ENCODE measurements around the gene ADAT3.

Gene ADAT3

GRCh38 chr19:1957562-1958248, 52.5 kb downstream of the ADAT3 start:
- DNase-seq (ENCODE audit: low spot score) = no peak

GRCh38 chr19:1959928-1960589, 54.9 kb downstream of the ADAT3 start:
- DNase-seq (ENCODE audit: low spot score) = no peak

DNA sequence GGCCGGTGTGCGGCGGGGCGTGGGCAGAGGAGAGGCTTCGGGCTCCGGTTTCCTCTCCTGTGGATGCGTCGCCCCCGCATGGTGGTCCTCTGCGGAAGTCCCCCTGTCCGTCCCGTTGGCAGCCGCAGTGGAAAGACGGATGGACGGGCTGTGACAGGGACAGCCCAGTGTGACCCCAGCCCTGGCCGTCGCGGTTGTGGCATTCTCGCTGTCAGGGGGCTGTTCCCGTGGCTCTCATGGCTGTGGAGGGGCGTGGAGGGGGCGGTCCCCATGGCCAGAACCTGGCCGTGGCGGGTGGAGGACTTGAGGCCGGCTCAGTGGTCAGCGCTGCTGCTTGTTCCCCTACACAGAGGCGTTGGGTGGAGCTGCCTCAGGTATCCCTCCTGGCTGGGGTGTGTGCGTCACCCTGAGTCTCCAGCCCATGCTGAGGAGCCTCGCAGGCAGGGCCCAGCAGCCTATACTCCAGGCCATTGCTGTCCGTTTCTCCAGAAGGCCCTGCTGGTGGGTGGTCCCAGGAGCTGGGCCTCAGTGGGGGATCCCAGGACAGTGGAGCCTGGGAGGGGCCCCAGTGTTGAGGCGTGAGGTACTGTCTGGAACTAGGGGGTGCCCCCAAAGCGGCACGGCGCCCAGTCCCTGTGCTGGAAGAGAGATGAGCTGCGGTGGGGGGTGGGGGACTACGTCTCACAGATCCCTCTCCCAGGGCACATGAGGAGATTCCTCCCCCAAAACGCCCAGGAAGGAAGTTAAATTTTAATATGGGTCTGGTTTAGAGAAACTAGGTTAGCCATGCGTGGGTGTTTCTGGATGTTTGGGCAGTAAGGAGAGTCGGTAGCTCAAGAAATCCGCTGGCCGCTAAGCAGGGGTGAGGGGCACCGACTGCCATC, 56.0 kb downstream of the ADAT3 start:
- no peak for DNase-seq (ENCODE audit: low spot score)

DNA sequence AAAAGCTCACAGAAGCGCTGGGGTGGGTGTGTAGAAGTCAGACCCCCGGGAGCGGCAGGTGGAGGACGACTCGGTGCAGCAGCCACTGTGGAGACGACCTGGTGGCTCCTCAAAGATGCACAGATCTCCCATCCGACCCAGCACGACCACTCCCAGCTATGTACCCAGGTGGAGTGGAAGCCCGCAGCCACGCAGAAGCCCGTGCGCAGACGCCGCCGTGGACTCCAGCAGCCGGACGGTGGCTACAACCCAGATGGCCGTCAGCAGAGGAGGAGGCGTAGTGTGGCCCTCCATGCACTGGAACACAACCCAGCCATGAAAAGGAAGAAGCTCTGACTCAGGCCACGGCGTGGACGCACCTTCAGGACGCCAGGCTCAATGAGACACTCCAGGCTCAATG, 57.5 kb downstream of the ADAT3 start:
- no peak for DNase-seq (ENCODE audit: low spot score)
